Measurements from ENCODE around the gene PFKL.

PFKL gene

GRCh38 chr21:44366586-44367211, 66.8 kb downstream of the PFKL start:
- no peak overlapping the region for H3K4me3 ChIP-seq (replicated peaks; ENCODE audit: low read depth, low read length)
- DNase-seq (ENCODE audit: extremely low read depth, low read depth) = no peak
- no peak for TF ChIP-seq CTCF (IDR thresholded peaks at IDR 0.05; ENCODE audit: low read depth, low read length, missing control alignments)

GRCh38 chr21:44368711-44369446, 69.0 kb downstream of the PFKL start:
- TF ChIP-seq CTCF (IDR thresholded peaks at IDR 0.05; ENCODE audit: low read depth, low read length, missing control alignments) = no peak
- no peak for DNase-seq (ENCODE audit: extremely low read depth, low read depth)
- H3K4me3 ChIP-seq (replicated peaks; ENCODE audit: low read depth, low read length) = no peak overlapping the region

DNA sequence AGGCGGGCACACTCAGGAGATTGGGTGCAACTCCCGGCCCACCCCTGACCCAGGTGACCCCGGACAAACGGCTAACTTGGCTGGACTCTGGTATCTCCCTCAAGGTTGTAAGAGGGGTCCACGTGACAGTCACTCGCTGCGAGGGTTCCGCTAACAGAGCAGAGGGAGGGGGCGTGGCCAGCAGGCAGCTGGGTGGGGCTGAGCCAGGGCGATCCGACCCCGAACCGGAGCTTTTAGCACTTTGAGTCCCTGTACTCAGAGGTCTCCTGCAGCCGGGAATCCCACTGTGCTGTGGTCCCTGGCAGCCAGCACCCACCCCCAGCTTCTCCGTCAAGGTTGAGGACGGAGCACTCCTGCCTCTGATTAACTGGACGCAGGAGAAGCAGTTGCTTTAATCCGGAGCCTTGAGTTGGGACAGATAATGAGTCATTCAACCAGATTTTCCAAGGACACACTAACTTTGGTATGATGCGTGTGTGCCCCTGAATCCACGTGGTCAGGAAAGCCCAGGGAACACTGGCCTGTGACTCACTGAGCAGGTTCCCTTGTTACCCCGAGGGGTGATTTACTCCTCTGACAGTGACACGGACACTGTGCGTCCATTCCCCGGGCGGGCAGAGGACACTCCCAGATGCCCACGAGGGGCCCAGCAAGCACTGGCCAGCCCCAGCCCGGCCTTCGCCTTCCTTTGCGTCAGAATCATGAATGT, 70.3 kb downstream of the PFKL start:
- peak; percentile 29 for DNase-seq (ENCODE audit: extremely low read depth, low read depth)

DNA sequence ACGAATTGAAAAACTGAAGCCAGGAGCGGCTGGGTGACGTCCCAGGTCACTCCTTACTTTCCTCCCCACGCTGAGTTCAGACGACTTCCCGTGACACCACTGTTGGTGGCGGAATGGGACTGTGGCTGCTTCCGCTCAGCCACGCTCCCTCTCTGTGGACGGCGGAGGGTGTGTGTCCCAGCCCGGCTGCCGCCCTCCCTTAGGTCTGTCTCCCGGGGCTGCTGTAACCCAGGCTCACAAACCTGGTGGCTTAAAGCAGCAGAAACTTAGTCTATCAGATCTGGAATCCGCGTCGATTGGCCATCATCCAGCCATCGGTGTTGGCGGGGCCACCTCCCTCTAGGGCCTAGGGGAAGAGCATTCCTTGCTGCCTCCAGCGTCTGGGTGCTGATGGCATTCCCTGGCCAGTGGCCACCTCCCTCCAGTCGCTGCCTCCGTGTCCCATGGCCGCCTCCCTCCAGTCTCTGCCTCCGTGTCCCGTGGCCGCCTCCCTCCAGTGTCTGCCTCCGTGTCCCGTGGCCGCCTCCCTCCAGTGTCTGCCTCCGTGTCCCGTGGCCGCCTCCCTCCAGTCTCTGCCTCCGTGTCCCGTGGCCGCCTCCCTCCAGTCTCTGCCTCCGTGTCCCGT, 71.0 kb downstream of the PFKL start:
- H3K4me3 ChIP-seq (replicated peaks; ENCODE audit: low read depth, low read length) = no peak overlapping the region
- TF ChIP-seq CTCF (IDR thresholded peaks at IDR 0.05; ENCODE audit: low read depth, low read length, missing control alignments) = no peak
- DNase-seq (ENCODE audit: extremely low read depth, low read depth) = no peak

More for the DNA sequence above, 70.3 kb downstream of the PFKL start:
- H3K4me3 ChIP-seq (replicated peaks; ENCODE audit: low read depth, low read length) = no peak overlapping the region
- no peak for TF ChIP-seq CTCF (IDR thresholded peaks at IDR 0.05; ENCODE audit: low read depth, low read length, missing control alignments)

GRCh38 chr21:44371596-44371995, 71.7 kb downstream of the PFKL start:
- DNase-seq (ENCODE audit: extremely low read depth, low read depth) = no peak
- no peak overlapping the region for H3K4me3 ChIP-seq (replicated peaks; ENCODE audit: low read depth, low read length)
- TF ChIP-seq CTCF (IDR thresholded peaks at IDR 0.05; ENCODE audit: low read depth, low read length, missing control alignments) = no peak

DNA sequence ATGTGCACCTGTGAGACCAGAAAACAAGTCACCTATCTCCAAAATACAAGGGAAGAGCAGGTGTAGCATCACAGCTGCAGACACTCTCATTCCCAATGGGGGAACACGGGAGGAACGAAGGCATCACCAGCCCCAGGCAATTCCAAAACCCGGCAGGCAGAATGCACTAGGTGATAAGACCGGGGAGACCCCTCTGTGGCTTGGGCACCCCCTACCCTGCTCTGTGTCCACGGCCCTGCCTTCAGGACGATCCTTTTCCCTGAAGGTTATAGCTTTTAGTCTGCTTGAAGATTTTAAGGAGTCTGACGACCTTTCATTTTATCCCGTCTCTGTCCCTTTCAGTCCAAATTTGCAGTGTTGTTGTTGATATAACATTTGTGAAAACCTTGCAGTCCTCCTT, 72.8 kb downstream of the PFKL start:
- no peak for TF ChIP-seq CTCF (IDR thresholded peaks at IDR 0.05; ENCODE audit: low read depth, low read length, missing control alignments)
- DNase-seq (ENCODE audit: extremely low read depth, low read depth) = no peak
- H3K4me3 ChIP-seq (replicated peaks; ENCODE audit: low read depth, low read length) = no peak overlapping the region

Measured in HFF-Myc (cell line).